ENCODE results near the gene CDC23. TPM values are rescaled to one million over a fixed set of nuclear protein-coding genes. Genes with fewer than 3 reads are reported as not detected.

CDC23 gene
- total RNA-seq, 1 donor from 2014 or later: 40.8 TPM

- Mint-ChIP-seq H3K4me1 (ENCODE audit: unreplicated experiment) (peaks cover 18% of the 10 kb centered on the region), H3K9me3 (ENCODE audit: unreplicated experiment) (no peaks in the 10 kb centered on the region), H3K27ac (ENCODE audit: unreplicated experiment) (no peak overlapping the region), H3K36me3 (ENCODE audit: low read depth, unreplicated experiment) (peaks cover 4% of the 10 kb centered on the region), H3K27me3 (ENCODE audit: unreplicated experiment) (peaks cover 13% of the 10 kb centered on the region), H3K4me3 (ENCODE audit: unreplicated experiment) (peak overlapping the region; percentile 64)
- no peak for TF ChIP-seq CTCF (IDR thresholded peaks at IDR 0.05; ENCODE audit: unreplicated experiment)
- no peak for DNase-seq (ENCODE audit: low spot score)
These were observed 27.7 kb upstream of the CDC23 start for GRCh38 chr5:138240650-138241385.

GRCh38 chr5:138238034-138238433, 24.9 kb upstream of the CDC23 start:
- peaks cover 11% of the 10 kb centered on the region for H3K27me3 Mint-ChIP-seq (ENCODE audit: unreplicated experiment)

GRCh38 chr5:138234651-138235050, 21.5 kb upstream of the CDC23 start:
- no peak for TF ChIP-seq CTCF (IDR thresholded peaks at IDR 0.05; ENCODE audit: unreplicated experiment)
- H3K36me3 Mint-ChIP-seq (ENCODE audit: low read depth, unreplicated experiment): no peaks in the 10 kb centered on the region

More at GRCh38 chr5:138238034-138238433, 24.9 kb upstream of the CDC23 start:
- Mint-ChIP-seq H3K4me1 (ENCODE audit: unreplicated experiment) (peaks cover 9% of the 10 kb centered on the region), H3K9me3 (ENCODE audit: unreplicated experiment) (no peaks in the 10 kb centered on the region), H3K36me3 (ENCODE audit: low read depth, unreplicated experiment) (peaks cover 4% of the 10 kb centered on the region), H3K4me3 (ENCODE audit: unreplicated experiment) (no peak overlapping the region), H3K27ac (ENCODE audit: unreplicated experiment) (no peak overlapping the region)
- DNase-seq (ENCODE audit: low spot score): no peak
- no peak for TF ChIP-seq CTCF (IDR thresholded peaks at IDR 0.05; ENCODE audit: unreplicated experiment)

GRCh38 chr5:138233280-138233679, 20.2 kb upstream of the CDC23 start:
- H3K27me3 Mint-ChIP-seq (ENCODE audit: unreplicated experiment): peaks cover 2% of the 10 kb centered on the region
- H3K4me1 Mint-ChIP-seq (ENCODE audit: unreplicated experiment): no peaks in the 10 kb centered on the region
- DNase-seq (ENCODE audit: low spot score): no peak
- H3K4me3 Mint-ChIP-seq (ENCODE audit: unreplicated experiment): no peak overlapping the region
- no peak overlapping the region for H3K27ac Mint-ChIP-seq (ENCODE audit: unreplicated experiment)
- H3K9me3 Mint-ChIP-seq (ENCODE audit: unreplicated experiment): no peaks in the 10 kb centered on the region
- no peaks in the 10 kb centered on the region for H3K36me3 Mint-ChIP-seq (ENCODE audit: low read depth, unreplicated experiment)
- no peak for TF ChIP-seq CTCF (IDR thresholded peaks at IDR 0.05; ENCODE audit: unreplicated experiment)

More at GRCh38 chr5:138234651-138235050, 21.5 kb upstream of the CDC23 start:
- Mint-ChIP-seq H3K4me3 (ENCODE audit: unreplicated experiment) (no peak overlapping the region), H3K4me1 (ENCODE audit: unreplicated experiment) (no peaks in the 10 kb centered on the region), H3K27ac (ENCODE audit: unreplicated experiment) (no peak overlapping the region), H3K9me3 (ENCODE audit: unreplicated experiment) (no peaks in the 10 kb centered on the region), H3K27me3 (ENCODE audit: unreplicated experiment) (peaks cover 2% of the 10 kb centered on the region)
- DNase-seq (ENCODE audit: low spot score): no peak

GRCh38 chr5:138230981-138231589, 18.0 kb upstream of the CDC23 start:
- H3K4me3 Mint-ChIP-seq (ENCODE audit: unreplicated experiment): no peak overlapping the region
- H3K9me3 Mint-ChIP-seq (ENCODE audit: unreplicated experiment): peaks cover 1% of the 10 kb centered on the region
- no peak for TF ChIP-seq CTCF (IDR thresholded peaks at IDR 0.05; ENCODE audit: unreplicated experiment)
- H3K27ac Mint-ChIP-seq (ENCODE audit: unreplicated experiment): no peak overlapping the region
- no peak for DNase-seq (ENCODE audit: low spot score)
- H3K36me3 Mint-ChIP-seq (ENCODE audit: low read depth, unreplicated experiment): peaks cover under 1% of the 10 kb centered on the region
- H3K4me1 Mint-ChIP-seq (ENCODE audit: unreplicated experiment): no peaks in the 10 kb centered on the region
- peaks cover 2% of the 10 kb centered on the region for H3K27me3 Mint-ChIP-seq (ENCODE audit: unreplicated experiment)

All from endothelial cell (in vitro differentiated cells).